Amniotic epithelial cell (primary cell): Measurements from ENCODE around the gene DHRS3.
"Not testable (repeated sequence)": the region's sequence is repeated elsewhere in the genome, so short reads cannot be mapped to it uniquely, and the experiment has no call there.

Source experiments
- DNase-seq: peaks from one replicate; pipeline ENCODE4 v3.0.0-alpha.2; 2010; ENCODE audit warnings: low read depth

Gene DHRS3

GRCh38 chr1:12574757-12575139 lies 43.3 kb downstream of the DHRS3 start:
- no peak for DNase-seq

- no peak for DNase-seq
Observed at GRCh38 chr1:12573015-12573825, 44.8 kb downstream of the DHRS3 start.

GRCh38 chr1:12572522-12572921 lies 45.5 kb downstream of the DHRS3 start:
- peak; percentile 98 for DNase-seq

GRCh38 chr1:12570291-12570690 lies 47.7 kb downstream of the DHRS3 start:
- DNase-seq = no peak

GRCh38 chr1:12568009-12568767 lies 49.8 kb downstream of the DHRS3 start:
- DNase-seq = no peak

GRCh38 chr1:12567288-12567819 lies 50.7 kb downstream of the DHRS3 start:
- no peak for DNase-seq

GRCh38 chr1:12566484-12567287 lies 51.3 kb downstream of the DHRS3 start:
- DNase-seq = no peak

GRCh38 chr1:12565966-12566352 lies 52.1 kb downstream of the DHRS3 start:
- peak; percentile 41 for DNase-seq

GRCh38 chr1:12565094-12565965 lies 52.7 kb downstream of the DHRS3 start:
- no peak for DNase-seq

- DNase-seq = not testable (repeated sequence)
Observed at GRCh38 chr1:12564251-12564650, 53.8 kb downstream of the DHRS3 start.

- DNase-seq = no peak
Observed at GRCh38 chr1:12562955-12563576, 54.9 kb downstream of the DHRS3 start.

- DNase-seq = no peak
Observed at GRCh38 chr1:12561121-12561520, 56.9 kb downstream of the DHRS3 start.

GRCh38 chr1:12556957-12557935 lies 60.8 kb downstream of the DHRS3 start:
- peak; percentile 43 for DNase-seq

GRCh38 chr1:12556368-12556930 lies 61.6 kb downstream of the DHRS3 start:
- DNase-seq = peak; percentile 98

- no peak for DNase-seq
Observed at GRCh38 chr1:12555411-12556367, 62.3 kb downstream of the DHRS3 start.

GRCh38 chr1:12554521-12555305 lies 63.3 kb downstream of the DHRS3 start:
- no peak for DNase-seq

- DNase-seq = no peak
Observed at GRCh38 chr1:12553963-12554362, 64.0 kb downstream of the DHRS3 start.
